Parathyroid adenoma (tissue), 2 donors: ENCODE measurements around the gene SLC35A4.

ENCODE experiments used
- H2AFZ ChIP-seq: fragments of 300-600 bp; sonication (generic); one replicate; pipeline ENCODE4 v1.7.0; 2017; ENCODE audit warnings: antibody characterized with exemption, mild to moderate bottlenecking
- H3K27ac ChIP-seq: fragments of 300-600 bp; sonication (generic); one replicate; pipeline ENCODE4 v1.7.0; 2017
- H3K27me3 ChIP-seq: fragments of 300-600 bp; sonication (generic); one replicate; pipeline ENCODE4 v1.7.0; 2017; ENCODE audit warnings: low read length; ENCODE audit not compliant: control insufficient read depth, insufficient read depth
- H3K36me3 ChIP-seq: fragments of 300-600 bp; sonication (generic); one replicate; pipeline ENCODE4 v1.7.0; 2017; ENCODE audit warnings: low read length; ENCODE audit not compliant: control insufficient read depth, insufficient read depth
- H3K4me1 ChIP-seq: fragments of 300-600 bp; sonication (generic); one replicate; pipeline ENCODE4 v1.7.0; 2017; ENCODE audit warnings: control low read depth
- H3K4me2 ChIP-seq: fragments of 300-600 bp; sonication (generic); one replicate; pipeline ENCODE4 v1.7.0; 2017; ENCODE audit warnings: low read length
- H3K4me3 ChIP-seq: fragments of 300-600 bp; sonication (generic); one replicate; pipeline ENCODE4 v1.7.0; 2017; ENCODE audit warnings: low read depth, low read length
- H3K79me2 ChIP-seq: fragments of 300-600 bp; sonication (generic); one replicate; pipeline ENCODE4 v1.7.0; 2017; ENCODE audit warnings: control low read depth
- H3K9ac ChIP-seq: fragments of 300-600 bp; sonication (generic); one replicate; pipeline ENCODE4 v1.7.0; 2017; ENCODE audit warnings: mild to moderate bottlenecking
- H3K9me3 ChIP-seq: fragments of 300-600 bp; sonication (generic); one replicate; pipeline ENCODE4 v1.7.0; 2017; ENCODE audit warnings: low read length; ENCODE audit not compliant: control insufficient read depth
- TF ChIP-seq, protein P1 (sequence below): fragments of 300-600 bp; sonication (generic); IDR thresholded peaks from one replicate; pipeline ENCODE4 v1.7.0; 2017; ENCODE audit warnings: antibody characterized with exemption, mild to moderate bottlenecking
- donor health status: primary hyperparathyroidism.

SLC35A4 gene

GRCh38 chr5:140557136-140557805 is 7.4 kb upstream of the SLC35A4 start, which contains the start of gene SRA1:
TSS of gene SRA1 (minus strand) at chr5:140557473. CDS start at chr5:140557452, 21 bp downstream.
- H3K9me3 ChIP-seq: no peaks in the 10 kb centered on the region
- peak within 1 kb of the TSS; percentile 90 for H2AFZ ChIP-seq
- H3K27ac ChIP-seq: peak within 1 kb of the TSS; percentile 83
- no peaks in the 10 kb centered on the region for H3K27me3 ChIP-seq
- H3K9ac ChIP-seq: peak within 1 kb of the TSS; percentile 88
- TF ChIP-seq, protein P1, sequence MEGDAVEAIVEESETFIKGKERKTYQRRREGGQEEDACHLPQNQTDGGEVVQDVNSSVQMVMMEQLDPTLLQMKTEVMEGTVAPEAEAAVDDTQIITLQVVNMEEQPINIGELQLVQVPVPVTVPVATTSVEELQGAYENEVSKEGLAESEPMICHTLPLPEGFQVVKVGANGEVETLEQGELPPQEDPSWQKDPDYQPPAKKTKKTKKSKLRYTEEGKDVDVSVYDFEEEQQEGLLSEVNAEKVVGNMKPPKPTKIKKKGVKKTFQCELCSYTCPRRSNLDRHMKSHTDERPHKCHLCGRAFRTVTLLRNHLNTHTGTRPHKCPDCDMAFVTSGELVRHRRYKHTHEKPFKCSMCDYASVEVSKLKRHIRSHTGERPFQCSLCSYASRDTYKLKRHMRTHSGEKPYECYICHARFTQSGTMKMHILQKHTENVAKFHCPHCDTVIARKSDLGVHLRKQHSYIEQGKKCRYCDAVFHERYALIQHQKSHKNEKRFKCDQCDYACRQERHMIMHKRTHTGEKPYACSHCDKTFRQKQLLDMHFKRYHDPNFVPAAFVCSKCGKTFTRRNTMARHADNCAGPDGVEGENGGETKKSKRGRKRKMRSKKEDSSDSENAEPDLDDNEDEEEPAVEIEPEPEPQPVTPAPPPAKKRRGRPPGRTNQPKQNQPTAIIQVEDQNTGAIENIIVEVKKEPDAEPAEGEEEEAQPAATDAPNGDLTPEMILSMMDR: no peak
- peak within 1 kb of the TSS; percentile 88 for H3K4me3 ChIP-seq
- H3K4me1 ChIP-seq: peaks cover 8% of the 10 kb centered on the region
- peak within 1 kb of the TSS; percentile 89 for H3K4me2 ChIP-seq
- peaks cover 18% of the 10 kb centered on the region for H3K79me2 ChIP-seq
- H3K36me3 ChIP-seq: no peaks in the 10 kb centered on the region

DNA sequence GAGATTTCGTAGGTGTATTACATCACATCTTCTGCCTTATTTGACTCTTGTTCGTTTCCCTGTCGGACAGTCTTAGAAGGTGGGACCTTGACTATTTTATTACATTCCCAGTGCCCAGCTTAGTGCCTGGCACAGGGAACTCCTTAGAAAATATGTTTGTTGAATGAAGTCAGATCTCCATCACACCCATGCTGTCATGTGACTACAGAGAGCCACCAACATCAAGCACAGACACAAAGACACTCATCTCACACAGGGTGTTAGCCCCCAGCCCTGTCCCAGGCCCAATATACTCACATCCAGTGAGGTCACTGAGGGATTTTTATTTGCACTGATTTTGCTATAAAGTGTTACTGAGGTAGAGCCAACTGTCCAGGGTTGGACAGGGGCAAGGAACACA is 6.7 kb upstream of the SLC35A4 start:
- Histone ChIP-seq H3K27me3 (no peaks in the 10 kb centered on the region), H3K9me3 (no peaks in the 10 kb centered on the region), H3K79me2 (peaks cover 18% of the 10 kb centered on the region), H3K4me3 (no peak overlapping the region), H3K4me1 (peaks cover 8% of the 10 kb centered on the region), H2AFZ (peak overlapping the region; percentile 90), H3K9ac (no peak overlapping the region), H3K36me3 (no peaks in the 10 kb centered on the region), H3K4me2 (peak overlapping the region; percentile 89), H3K27ac (peak overlapping the region; percentile 83)
- TF ChIP-seq, protein P1: no peak

- H3K4me1 ChIP-seq: peaks cover 14% of the 10 kb centered on the region
- H2AFZ ChIP-seq: no peak overlapping the region
- H3K9me3 ChIP-seq: no peaks in the 10 kb centered on the region
- no peak overlapping the region for H3K9ac ChIP-seq
- no peak overlapping the region for H3K4me3 ChIP-seq
- H3K27ac ChIP-seq: no peak overlapping the region
- H3K4me2 ChIP-seq: no peak overlapping the region
- TF ChIP-seq, protein P1: no peak
- no peaks in the 10 kb centered on the region for H3K36me3 ChIP-seq
- peaks cover 18% of the 10 kb centered on the region for H3K79me2 ChIP-seq
- no peaks in the 10 kb centered on the region for H3K27me3 ChIP-seq
Measured at GRCh38 chr5:140558542-140558941, 6.1 kb upstream of the SLC35A4 start.

GRCh38 chr5:140560227-140560626 is 4.4 kb upstream of the SLC35A4 start:
- Histone ChIP-seq H3K27ac (no peak overlapping the region), H3K9me3 (no peaks in the 10 kb centered on the region), H3K27me3 (no peaks in the 10 kb centered on the region), H3K9ac (no peak overlapping the region), H3K79me2 (peaks cover 10% of the 10 kb centered on the region), H2AFZ (no peak overlapping the region), H3K4me3 (no peak overlapping the region), H3K4me2 (no peak overlapping the region), H3K4me1 (peaks cover 18% of the 10 kb centered on the region), H3K36me3 (no peaks in the 10 kb centered on the region)
- TF ChIP-seq, protein P1: no peak
